ENCODE data around the gene COMMD1. TPM values are rescaled to one million over a fixed set of nuclear protein-coding genes. Genes with fewer than 3 reads are reported as not detected.
A peak's percentile ranks its signal among the peaks of the same experiment; 100 is the strongest.
"Not testable (repeated sequence)": the region's sequence is repeated elsewhere in the genome, so short reads cannot be mapped to it uniquely, and the experiment has no call there.

Gene COMMD1
- 46.1 and 58.1 TPM in 2 replicates for total RNA-seq (2014; rRNA removed; shearing (Covaris generic))

- peak; percentile 56 for DNase-seq (ENCODE audit: low spot score)
Observed at GRCh38 chr2:61905372-61906185, at the start of gene COMMD1. COMMD1 (plus strand) TSS chr2:61905674; CDS start chr2:61905679, 5 bp downstream.

- DNase-seq (ENCODE audit: low spot score) = no peak
Observed at GRCh38 chr2:61857224-61857623, 48.2 kb upstream of the COMMD1 start.

GRCh38 chr2:61862085-61862484 is 43.4 kb upstream of the COMMD1 start:
- no peak for DNase-seq (ENCODE audit: low spot score)

GRCh38 chr2:61866482-61867089 is 38.9 kb upstream of the COMMD1 start:
- DNase-seq (ENCODE audit: low spot score) = not testable (repeated sequence)

GRCh38 chr2:61876400-61876799 is 29.1 kb upstream of the COMMD1 start:
- no peak for DNase-seq (ENCODE audit: low spot score)

- DNase-seq (ENCODE audit: low spot score) = no peak
Observed at GRCh38 chr2:61877571-61878245, 27.8 kb upstream of the COMMD1 start.

- DNase-seq (ENCODE audit: low spot score) = no peak
Observed at GRCh38 chr2:61878761-61879160, 26.7 kb upstream of the COMMD1 start.

- DNase-seq (ENCODE audit: low spot score) = not testable (repeated sequence)
Observed at GRCh38 chr2:61879351-61879750, 26.1 kb upstream of the COMMD1 start.

- DNase-seq (ENCODE audit: low spot score) = no peak
Observed at GRCh38 chr2:61882850-61883249, 22.6 kb upstream of the COMMD1 start.

- no peak for DNase-seq (ENCODE audit: low spot score)
Observed at GRCh38 chr2:61885896-61886603, 19.4 kb upstream of the COMMD1 start.

- DNase-seq (ENCODE audit: low spot score) = no peak
Observed at GRCh38 chr2:61887717-61888266, 17.7 kb upstream of the COMMD1 start.

GRCh38 chr2:61888267-61889055 is 17.0 kb upstream of the COMMD1 start, which contains the start of gene CCT4:
CCT4 (minus strand) TSS chr2:61888656; CDS start chr2:61888507, 149 bp downstream.
- DNase-seq (ENCODE audit: low spot score) = peak; percentile 69

GRCh38 chr2:61898810-61899209 is 6.7 kb upstream of the COMMD1 start:
- no peak for DNase-seq (ENCODE audit: low spot score)

- DNase-seq (ENCODE audit: low spot score) = no peak
Observed at GRCh38 chr2:61900281-61900680, 5.2 kb upstream of the COMMD1 start.

- no peak for DNase-seq (ENCODE audit: low spot score)
Observed at GRCh38 chr2:61906186-61906470, 654 bp downstream of the COMMD1 start.

GRCh38 chr2:61909116-61909515 is 3.6 kb downstream of the COMMD1 start:
- DNase-seq (ENCODE audit: low spot score) = no peak

GRCh38 chr2:61910603-61911002 is 5.1 kb downstream of the COMMD1 start:
- no peak for DNase-seq (ENCODE audit: low spot score)

- DNase-seq (ENCODE audit: low spot score) = no peak
Observed at GRCh38 chr2:61911510-61911909, 6.0 kb downstream of the COMMD1 start.

- DNase-seq (ENCODE audit: low spot score) = not testable (repeated sequence)
Observed at GRCh38 chr2:61914794-61915193, 9.3 kb downstream of the COMMD1 start.

- DNase-seq (ENCODE audit: low spot score) = no peak
Observed at GRCh38 chr2:61920548-61920947, 15.1 kb downstream of the COMMD1 start.

GRCh38 chr2:61922714-61923113 is 17.2 kb downstream of the COMMD1 start:
- DNase-seq (ENCODE audit: low spot score) = no peak

All from H4 (cell line).